GM19324 (cell line): ENCODE results near the gene CHAC1.

ENCODE experiments used
- ATAC-seq: cut with Tn5 transposase; IDR thresholded peaks from one replicate; pipeline ENCODE4 v1.9.1; 2021; ENCODE audit warnings: mild to moderate bottlenecking, moderate library complexity; ENCODE audit not compliant: unreplicated experiment, low FRiP score

CHAC1 gene

DNA sequence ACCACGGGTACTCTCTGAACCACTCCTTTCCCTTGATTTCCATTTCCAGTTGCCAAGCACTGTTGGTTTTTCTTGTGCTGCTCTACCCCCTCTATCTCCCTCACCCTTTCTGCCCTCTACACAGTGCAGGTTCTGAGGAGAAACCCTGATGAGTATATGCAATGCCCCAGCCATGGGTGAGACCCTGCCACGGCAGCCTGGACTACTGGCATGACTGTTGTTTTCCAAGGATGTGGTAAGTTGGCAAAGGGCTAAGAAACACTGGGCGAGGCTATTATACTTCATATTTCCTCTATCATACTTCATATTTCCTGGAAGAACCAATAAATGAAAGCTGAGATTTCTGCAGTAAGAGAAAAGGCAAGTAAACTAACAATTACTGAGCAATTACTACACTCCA, 27.9 kb downstream of the CHAC1 start:
- ATAC-seq, result no peak

GRCh38 chr15:40982855-40983254, 29.6 kb downstream of the CHAC1 start:
- no peak for ATAC-seq

DNA sequence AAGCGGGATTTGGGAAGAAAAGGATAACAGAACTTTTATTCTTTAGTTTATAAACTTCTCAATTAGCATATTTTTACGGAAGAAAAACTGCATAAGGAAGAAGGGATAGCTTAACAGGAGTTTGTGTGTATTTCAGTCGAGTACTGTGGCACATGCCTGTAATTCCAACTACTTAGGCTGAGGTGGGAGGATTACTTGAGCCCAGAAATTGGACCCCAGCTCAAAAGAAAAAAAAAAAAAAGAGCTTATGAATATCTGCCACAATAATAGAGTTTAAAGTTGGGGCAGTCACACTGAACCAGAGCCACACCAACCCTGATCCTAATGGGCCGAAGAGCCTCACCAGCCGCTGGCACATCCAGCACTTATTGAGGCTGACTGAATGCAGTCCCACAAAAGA, 31.1 kb downstream of the CHAC1 start:
- ATAC-seq, result no peak

GRCh38 chr15:40984964-40985363, 31.7 kb downstream of the CHAC1 start:
- ATAC-seq, result no peak

- no peak for ATAC-seq
These were observed 32.5 kb downstream of the CHAC1 start for GRCh38 chr15:40985541-40986330.

- ATAC-seq, result no peak
These were observed 33.5 kb downstream of the CHAC1 start for GRCh38 chr15:40986820-40987219.

- ATAC-seq, result no peak
These were observed 34.9 kb downstream of the CHAC1 start for GRCh38 chr15:40988156-40988555.

- no peak for ATAC-seq
These were observed 36.8 kb downstream of the CHAC1 start for GRCh38 chr15:40990080-40990479.

DNA sequence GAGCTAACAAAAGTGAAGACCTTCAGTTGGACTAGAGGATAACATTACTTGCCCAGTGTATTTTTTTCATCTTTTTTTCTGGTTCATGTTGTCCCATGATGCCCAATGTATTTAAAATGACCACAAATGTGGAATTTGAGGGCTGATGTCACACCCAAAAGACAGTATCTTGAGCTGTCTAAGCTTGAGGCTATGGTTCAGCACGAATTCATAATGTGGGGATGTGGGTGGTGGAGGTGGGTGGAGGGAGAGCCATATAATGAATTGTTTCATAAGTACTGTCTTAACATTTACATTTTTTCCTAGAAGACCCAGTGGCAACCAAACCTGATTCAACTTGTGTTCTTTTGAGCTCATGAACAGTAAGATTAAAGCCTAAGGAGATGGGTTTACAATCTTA, 37.5 kb downstream of the CHAC1 start:
- no peak for ATAC-seq

DNA sequence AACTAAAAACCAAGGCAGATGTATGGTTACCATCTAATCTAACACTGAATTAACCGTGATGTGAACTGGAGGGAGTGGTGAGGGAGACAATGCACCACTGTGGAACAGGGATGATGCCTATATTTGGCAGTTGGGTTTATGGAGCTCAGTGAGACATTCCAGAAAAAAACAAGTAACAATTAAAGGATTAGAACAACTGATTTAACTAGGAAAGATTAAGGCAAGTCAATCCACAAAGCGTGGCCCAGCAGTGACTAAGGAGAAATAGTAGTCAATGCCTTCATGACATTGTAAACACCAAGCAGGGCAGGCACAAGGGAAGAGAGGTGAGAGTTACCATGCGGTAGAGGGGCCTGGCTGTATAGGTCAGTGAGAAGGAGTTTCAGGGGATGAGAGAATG, 38.1 kb downstream of the CHAC1 start:
- no peak for ATAC-seq

GRCh38 chr15:40992241-40992741, 39.0 kb downstream of the CHAC1 start:
- ATAC-seq, result no peak

- ATAC-seq, result no peak
These were observed 39.6 kb downstream of the CHAC1 start for GRCh38 chr15:40992825-40993224.

DNA sequence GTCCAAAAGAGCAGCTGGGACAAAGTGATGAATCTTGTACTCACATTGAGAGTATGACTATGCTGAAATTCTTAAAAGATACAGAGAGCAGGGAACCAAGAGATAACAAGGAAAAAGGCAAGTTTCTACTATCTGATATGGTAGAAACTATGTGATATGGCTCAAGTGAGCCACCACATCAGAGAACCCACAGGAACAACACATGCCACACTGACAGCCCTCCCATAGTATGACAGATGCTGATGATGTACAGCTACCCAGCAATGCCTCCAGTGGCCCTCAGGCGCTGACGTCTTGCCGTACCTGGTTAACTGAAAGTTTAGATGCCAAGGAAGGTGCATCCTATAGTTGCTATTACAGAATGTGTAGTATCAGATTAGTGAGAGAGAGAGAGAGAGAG, 42.4 kb downstream of the CHAC1 start:
- ATAC-seq, result no peak

GRCh38 chr15:40999190-40999589, 45.9 kb downstream of the CHAC1 start:
- ATAC-seq, result no peak

DNA sequence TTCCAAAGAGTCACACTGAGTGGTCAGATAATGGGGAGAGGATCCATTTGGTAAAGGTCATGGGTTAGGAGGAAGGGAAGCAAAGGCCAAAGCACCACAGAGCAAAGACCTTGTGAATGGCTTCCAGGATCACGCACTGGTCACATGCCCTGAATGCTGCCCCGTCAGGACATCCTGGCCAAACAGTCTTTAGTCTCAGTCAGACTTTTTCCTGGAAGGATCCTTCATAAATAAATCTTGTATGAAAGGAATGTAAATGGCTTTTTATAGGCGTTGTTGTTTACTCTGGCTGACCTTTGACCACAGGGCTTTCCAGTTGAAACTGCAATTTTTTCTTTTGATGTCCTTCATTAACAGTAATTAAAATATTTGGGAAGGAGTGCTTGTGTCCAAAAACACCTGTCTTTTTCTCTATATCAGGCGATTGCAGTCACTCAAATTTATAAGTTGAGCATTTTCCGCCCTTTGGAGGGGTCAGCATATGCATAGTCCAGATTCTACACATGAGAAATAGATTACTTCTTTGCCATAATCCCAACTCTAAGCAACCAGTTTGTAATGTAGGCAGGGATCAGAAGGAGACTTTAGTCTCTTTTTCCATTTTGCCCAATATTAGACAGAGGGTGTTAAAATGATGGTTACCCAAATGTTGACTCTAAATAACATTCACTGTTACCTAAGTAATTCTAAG, 48.4 kb downstream of the CHAC1 start:
- no peak for ATAC-seq

DNA sequence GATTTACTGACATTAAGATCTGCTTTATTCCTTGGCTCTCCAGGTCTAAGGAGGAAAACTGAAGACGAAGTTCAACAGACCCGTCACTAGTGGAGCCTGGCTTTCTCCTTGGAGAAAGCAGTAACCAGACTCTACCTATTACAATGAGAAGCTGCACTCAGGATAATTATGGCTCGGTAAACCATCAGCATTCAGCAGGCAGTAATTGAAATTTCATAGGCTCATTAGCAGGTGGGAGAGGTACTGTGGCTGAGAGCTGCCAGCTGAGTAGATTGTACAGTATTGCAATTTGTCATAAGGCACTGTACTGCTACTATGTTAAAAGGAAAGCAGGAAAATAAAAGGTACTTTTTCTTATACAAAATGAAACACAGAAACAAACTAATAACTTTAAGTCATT, 51.2 kb downstream of the CHAC1 start:
- no peak for ATAC-seq
